H4 (cell line): ENCODE data around the gene SRGAP1. TPM values are rescaled to one million over a fixed set of nuclear protein-coding genes. Genes with fewer than 3 reads are reported as not detected.
"Not testable (repeated sequence)": the region's sequence is repeated elsewhere in the genome, so short reads cannot be mapped to it uniquely, and the experiment has no call there.

Experiments
- DNase-seq: peaks from one replicate; pipeline ENCODE4 v3.0.0-alpha.2; 2015; ENCODE audit warnings: low spot score
- total RNA-seq: library from RNA; depleted of rRNA; stranded (reverse); fragments of >200 nt; shearing (Covaris generic); gene quantifications from 2 replicates; pipeline ENCODE4 v1.2.3, GENCODE V29; 2014

SRGAP1 gene
- total RNA-seq, 1 experiment from 2014 or later: 1.6 TPM

DNA sequence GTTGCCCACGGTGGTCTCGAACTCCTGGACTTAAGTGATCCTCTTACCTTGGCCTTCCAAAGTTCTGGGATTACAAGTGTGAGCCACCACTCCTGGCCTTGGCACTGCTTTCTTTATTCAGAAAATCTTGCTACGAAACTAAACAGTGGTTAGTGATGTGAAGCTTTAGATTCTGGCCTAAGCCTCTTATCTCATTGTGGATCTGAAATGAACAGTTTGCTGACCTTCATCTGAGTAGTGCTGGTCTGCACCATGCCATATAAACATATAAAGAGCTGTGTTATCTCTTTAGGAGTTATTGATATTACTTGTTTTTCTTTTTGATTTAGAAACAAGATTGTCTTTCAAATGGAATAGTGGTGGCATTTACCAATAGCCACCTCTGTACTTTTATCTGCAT lies 22.6 kb downstream of the SRGAP1 start:
- no peak for DNase-seq

DNA sequence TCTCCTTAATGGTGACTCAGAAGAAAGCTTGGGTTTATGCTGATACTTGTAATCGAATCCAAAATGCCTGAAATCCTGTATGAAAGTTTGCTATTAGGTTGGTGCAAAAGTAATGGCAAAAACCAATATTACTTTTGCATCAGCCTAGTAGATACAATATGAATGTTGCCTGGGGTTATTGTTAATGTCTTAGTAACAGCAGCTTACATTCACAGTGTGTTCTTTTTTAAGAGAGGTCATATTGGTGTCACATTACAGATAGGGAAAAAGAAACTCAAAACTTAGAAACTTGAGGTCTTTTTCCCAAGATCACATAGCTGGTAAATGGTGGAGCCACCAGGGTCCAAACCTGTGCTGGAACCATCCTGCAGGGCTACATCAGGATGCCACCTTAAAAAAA lies 25.2 kb downstream of the SRGAP1 start:
- no peak for DNase-seq

DNA sequence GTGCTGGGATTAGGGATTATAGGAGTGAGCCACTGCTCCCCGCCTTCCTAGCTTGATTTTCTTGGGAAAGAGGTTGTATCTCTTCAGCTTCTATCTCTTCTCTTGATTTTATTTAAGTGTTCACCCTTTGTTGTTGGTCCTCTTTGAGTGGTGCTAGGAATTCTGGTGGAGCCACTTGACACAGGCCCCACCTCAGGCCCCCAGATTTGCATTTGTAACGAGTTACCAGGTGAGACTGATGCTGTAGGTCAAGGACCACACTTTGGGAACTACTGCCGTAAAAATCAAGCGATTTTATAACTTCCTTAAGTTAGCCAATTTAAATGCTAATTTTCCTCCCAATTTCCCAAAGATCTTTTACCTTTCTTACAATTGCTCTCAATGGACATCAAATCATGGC lies 26.3 kb downstream of the SRGAP1 start:
- no peak for DNase-seq

DNA sequence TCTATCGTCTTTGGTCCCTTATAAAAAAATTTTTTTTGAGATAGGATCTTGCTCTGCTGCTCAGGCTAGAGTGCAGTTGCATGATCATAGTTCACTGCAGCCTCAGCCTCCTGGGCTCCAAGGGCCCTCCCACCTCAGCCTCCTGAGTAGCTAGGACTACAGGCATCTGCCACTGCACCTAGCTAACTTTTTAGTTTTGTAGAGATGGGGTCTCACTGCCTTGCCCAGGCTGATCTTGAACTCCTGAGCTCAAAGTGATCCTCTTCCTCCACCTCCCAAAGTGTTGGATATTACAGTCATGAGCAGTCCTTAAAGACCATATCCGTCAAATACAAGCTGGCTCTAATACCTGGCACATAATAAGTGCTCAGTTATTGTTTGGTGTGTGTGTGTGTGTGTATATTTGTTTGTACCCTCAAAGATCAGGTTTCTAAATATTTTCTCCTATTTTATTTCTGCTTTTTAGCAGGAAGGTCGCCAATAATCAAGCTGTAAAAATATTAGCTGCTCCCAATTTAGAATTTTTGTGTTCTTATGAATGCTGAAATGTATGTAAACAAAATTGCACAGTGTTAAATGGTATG lies 30.5 kb downstream of the SRGAP1 start:
- DNase-seq: no peak

DNA sequence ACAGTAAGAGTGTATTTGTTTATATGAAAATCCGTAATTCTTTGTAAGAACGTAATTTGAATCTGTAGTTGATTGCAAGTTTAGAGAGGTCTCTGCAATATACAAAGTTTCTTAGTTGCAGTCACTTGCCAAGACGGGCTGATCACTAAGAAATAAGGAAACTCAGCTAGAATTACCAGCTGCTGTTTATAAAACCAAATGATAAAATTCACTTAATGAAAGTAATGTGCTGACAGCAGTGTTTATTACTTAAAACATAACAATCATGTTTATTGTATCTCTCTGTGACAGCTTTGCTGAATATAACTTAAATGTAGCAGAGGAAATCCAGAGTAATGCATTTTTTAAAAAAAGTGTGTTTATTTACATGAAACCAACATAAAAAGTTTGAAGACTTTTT lies 31.2 kb downstream of the SRGAP1 start:
- no peak for DNase-seq

DNA sequence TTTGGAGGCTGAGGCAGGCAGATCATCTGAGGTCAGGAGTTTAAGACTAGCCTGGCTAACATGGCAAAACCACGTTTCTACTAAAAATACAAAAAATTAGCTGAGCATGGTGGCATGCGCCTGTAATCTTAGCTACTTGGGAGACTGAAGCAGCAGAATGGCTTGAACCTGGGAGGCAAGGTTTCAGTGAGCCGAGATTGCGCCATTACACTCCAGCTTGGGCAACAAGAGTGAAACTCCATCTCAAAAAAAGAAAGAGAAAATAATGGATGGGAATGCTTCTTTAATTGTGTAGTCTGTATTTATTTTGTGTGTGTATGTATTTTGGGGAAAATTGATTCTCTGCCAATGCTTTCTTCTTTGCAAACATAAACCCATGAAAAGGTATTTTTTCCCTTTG lies 32.5 kb downstream of the SRGAP1 start:
- DNase-seq: no peak

DNA sequence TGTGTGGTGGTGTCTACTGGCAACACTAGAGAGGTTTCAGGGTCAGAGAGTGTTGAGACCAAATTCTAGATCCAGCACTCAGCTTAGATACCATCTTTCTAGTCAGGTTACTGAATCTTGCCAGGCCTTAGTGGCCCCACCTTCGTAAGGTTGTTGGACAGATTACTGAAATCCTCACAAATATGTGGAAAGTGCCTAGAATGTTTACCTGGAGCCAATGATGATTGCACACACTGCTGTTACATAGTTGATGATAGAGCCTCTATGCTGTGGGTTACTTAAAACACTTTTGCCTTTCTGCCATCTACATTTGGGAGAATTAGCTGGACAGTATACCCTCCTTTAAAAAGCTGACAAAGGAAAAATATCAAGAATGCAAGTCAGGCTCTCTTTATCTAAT lies 33.2 kb downstream of the SRGAP1 start:
- no peak for DNase-seq

DNA sequence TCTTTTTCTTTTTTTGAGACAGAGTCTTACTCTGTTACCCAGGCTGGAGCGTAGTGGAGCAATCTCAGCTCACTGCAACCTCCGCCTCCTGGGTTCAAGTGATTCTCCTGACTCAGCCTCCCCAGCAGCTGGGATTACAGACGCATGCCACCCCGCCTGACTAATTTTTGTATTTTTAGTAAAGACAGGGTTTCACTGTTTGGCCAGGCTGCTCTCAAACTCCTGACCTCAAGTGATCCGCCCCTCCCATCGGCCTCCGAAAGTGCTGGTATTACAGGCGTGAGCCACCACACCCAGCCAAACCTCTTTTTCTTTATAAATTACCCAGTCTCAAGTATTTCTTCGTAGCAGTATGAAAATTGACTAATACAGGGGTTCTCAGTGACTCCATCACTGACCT lies 35.7 kb downstream of the SRGAP1 start:
- DNase-seq: not testable (repeated sequence)

DNA sequence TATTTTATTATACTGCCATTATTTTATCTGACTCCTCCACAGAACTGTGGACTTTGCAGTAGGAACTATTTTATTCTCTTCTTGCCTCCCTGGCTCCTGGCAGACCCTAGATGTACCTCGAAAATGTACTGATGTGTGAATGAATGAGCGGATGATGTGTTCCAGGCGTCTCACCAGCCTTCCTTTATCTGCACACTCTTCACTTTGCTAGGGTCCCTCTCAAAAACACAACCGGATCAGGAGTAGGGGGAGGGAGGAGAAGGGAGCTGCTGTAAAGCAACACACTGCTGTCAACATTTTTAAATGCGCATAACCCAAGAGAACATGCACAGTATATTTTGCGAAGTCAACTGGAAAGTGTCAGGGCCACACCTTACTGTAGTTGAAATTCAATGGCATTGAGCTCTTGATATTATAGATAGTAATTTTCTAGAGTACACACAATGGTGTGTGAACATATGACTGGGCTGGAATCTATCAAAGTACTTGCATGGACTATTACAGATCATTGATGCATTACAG lies 36.3 kb downstream of the SRGAP1 start:
- DNase-seq: no peak

DNA sequence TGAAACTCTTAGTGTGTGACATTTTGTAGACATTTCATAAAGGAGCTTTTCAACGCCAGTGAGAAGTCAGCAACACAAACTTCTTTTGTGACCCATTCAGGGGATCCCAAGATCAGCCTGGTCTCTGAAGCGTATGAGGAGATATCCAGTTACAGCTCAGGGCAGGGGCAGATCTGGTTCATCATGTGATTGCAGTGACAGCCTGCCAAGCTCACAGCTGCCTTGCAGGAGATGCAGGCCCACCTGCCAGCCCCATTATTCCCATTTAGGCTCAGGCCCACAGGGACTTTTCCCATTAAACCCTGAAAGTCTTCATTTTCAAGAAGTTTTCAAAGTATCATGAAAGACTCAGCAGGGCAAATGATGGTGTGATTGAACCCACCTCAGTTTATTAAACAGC lies 38.3 kb downstream of the SRGAP1 start:
- DNase-seq: peak; percentile 17

DNA sequence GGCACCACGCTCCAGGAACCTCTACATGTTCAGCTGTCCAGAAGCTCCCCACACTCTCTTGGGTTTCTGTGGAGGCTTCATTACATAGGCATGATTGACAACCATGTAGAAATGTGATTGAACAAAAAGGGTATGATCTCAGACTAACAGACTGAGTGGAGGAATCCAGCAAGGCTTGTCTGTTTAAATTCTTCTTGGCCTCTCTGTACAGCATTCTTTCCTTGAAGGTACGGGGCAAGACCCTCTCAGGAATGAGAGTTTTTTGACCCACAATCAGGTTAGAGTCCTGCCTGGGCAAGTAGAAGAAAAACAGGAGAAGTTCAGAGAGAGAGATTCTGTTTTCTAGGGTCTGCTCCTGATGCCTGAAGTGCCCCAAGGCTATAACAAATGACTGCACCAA lies 40.9 kb downstream of the SRGAP1 start:
- no peak for DNase-seq

DNA sequence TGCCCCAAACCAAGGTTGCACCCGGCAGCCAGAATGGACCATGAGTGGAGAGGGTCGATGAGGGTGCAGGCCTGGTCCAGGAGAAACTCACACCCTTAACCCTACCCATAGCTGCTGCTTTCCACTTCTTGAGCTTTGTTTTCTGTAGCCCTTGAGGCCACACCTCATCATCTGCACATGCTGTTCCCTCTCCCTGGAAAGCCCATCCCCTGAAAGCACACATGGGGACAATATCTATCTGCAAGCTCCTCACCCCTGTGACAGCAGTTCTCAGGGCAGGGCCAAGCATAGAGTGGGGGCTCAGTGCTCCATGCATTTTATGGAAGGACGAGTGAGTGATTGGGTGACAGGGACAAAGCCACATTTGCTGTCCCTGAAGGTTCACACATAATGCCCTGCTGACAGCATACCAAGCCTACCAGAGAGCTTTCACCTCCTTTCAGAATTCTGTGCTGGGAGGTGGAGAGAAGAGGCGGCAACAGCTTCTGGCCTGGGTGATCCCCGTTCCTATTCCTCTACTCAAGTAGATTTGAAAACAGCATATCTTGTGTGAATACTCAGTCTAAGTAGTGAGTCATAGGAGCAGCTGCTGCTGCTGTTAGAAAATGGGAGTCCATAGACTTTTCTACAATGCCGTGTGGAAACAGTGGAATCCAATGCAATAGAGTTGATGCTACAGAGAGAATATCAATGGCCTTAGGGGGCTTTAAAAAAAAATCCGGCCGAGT lies 44.6 kb downstream of the SRGAP1 start:
- no peak for DNase-seq

DNA sequence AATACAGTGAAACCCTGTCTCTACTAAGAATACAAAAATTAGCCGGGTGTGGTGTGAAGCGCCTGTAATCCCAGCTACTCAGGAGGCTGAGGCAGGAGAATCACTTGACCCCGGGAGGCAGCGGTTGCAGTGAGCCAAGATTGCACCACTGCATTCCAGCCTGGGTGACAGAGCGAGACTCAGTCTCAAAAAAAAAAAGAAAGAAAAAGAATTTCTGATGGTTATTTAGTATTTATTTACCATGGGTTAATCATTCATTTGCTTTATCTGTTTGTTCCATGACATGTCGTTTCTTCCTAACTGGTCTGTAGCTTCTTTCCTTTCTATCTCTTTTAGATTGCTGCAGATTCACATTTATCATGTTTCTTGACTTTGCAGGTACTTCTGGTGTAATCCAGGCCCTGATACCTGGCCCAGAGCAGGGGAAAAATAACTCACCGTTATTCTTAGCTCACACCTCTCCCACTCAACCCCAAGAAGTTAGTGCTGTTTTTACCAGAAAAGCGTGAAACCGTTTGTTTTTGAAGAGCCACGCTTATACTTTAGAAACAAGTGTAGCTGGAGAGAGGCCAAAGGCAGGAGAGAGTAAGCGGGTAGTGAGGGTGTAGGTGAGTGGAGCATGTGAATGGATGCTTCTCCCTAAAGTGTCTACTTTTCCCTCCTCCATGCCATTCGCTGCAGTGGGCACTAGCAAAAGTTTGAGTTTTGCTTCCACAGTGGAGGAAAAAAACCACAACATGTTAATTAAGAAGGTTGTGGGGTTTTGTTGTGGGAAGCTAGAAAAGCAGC lies 45.4 kb downstream of the SRGAP1 start:
- no peak for DNase-seq

DNA sequence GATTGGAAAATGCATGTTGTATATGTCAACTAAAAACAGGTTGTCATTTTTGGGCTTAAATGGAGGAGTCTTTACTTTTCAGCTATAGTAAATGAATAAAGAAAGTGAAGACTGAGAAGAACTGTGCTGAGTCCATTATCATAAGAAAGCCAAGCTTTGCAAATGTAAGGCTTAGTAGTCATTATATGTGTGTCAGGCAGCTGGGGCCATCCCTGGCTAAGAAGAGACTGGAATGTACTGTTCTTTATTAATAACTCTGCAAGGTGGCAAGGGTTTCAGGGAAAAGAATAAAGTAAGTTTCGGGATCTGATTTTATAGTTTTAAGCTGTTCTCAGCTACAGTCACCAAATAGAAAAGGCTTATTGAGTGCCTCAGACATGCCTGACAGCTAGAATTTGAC lies 48.7 kb downstream of the SRGAP1 start:
- no peak for DNase-seq

DNA sequence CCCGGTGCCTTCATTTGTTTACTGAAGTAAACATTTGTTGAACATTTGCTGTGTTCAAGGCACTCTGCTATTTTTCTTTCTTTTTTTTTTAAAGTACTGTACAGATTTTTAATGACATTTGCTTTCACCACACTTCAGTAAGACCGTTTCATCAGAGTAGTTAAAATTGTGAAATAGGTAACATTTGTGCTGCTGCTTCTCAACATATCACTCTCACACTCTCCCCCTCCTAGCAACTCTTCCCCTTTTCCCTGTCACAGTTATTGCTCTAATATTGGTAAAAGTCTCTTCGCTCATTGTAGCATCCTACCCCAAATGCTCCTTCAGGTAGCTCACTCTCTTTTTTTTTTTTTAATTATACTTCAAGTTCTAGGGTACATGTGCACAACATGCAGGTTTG lies 49.6 kb downstream of the SRGAP1 start:
- no peak for DNase-seq

DNA sequence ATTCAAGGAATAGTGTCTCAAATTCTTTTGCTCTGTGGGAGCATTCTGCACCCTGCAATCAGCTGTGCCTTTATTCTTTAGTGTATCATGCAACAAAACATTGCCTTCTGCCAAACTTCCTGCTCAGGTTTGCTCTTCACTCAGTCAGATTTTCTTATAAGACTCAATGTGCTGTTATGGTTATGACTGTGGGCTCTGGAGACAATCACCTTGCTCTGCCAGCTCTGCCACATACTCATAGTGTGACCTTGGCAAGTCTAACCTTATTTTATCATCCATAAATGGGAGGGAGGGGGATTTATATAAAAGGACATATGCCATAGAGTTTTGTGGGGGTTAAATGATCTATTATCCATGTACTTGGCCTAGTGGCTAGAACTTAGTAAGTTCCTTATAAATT lies 51.3 kb downstream of the SRGAP1 start:
- DNase-seq: no peak

DNA sequence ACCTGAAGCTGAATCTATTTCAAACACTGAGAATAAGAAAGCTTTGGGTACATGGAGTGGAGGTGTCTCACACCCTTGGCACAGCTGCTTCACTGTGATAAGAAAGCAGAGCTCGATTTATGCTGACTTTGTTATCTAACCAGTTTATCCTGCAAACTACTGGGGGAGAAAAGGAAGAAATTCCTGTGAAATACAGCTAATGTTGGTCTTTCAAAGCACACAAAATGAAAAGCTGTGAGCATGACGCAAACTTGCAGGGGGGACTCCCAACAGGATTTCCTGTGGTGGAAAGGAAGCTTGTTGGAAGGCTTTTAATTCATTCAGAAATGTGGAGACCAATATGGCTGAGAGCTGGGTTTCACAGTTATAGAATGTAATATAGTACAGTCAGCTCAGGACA lies 53.4 kb downstream of the SRGAP1 start:
- no peak for DNase-seq

DNA sequence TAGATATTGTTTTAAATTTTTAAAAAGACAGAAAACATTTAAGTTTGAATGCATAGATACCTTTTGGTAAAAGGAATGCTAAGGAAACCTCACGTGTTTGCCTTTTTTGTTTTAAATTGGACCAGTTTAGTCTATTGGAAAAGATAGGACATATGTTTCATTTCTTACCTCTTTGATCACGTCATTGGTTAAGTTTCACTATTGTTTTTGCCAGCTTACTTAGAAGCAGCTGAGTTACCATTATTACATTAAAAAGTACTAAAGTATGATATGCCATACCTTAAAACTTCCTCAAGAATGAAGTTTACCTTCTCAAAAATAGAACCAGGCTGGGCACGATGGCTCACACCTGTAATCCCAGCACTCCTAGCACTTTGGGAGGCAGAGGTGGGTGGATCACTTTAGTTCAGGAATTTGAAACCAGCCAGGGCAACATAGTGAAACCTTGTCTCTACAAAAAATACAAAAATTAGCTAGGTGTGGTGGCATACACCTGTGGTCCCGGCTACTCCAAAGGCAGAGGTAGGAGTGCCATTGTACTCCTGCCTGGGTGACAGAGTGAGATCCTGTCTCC lies 54.4 kb downstream of the SRGAP1 start:
- no peak for DNase-seq

DNA sequence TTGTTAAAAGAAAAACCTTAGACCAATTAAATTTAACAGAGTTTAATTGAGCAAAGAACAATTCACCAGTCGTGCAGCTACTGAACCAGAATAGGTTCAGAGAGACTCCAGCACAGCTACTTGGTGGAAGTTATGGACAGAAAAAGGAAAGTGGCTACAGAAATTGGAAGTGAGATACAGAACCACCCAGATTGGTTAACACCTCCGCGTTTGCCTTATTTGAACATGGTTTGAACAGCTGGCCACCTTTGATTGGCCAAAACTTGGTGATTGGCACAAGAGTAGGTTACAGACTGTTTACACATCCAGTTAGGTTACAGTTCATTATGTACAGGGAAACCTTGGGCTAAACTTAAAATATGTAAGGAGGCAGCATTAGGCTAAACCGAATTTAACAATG lies 54.9 kb downstream of the SRGAP1 start:
- no peak for DNase-seq

DNA sequence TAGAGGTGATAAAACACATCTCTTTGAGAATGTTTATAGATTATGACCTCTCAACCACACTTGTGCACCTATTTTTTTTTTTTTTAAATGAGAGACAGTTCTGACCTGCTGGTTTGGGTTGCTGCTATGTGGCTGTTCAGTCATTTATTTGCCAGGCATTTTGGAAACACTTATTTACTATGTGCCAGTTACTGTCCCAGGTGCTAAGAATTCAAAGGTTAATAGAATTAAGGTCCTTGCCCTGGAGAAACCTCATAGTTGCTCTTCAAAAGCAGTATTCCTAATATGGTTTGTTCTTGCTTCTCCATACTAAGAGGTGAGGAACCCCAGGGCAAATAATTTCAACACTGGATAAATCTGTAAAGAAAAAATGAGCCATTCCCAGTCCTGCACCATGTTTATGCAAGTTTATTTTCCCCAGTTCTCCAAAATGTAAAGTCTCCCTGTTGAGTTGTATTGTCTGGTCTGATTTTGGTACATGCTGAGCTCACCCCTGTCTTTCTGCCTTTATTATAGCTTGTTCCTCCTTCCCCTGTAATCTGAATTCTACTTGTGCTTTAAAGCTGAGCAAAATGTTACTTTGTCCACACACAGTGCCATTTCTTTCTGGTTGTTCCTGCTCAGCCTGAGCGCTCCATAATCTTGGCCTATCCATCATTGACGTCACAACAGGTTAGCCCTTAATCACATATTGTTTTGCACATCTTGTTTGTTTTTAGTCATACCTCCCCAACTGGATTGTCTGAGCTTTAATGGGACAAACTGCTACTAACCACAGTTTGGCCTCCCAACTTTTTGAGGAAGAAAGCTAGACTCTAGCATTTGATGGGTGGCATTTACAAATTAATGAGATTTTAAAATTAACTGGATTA lies 56.7 kb downstream of the SRGAP1 start:
- DNase-seq: no peak

DNA sequence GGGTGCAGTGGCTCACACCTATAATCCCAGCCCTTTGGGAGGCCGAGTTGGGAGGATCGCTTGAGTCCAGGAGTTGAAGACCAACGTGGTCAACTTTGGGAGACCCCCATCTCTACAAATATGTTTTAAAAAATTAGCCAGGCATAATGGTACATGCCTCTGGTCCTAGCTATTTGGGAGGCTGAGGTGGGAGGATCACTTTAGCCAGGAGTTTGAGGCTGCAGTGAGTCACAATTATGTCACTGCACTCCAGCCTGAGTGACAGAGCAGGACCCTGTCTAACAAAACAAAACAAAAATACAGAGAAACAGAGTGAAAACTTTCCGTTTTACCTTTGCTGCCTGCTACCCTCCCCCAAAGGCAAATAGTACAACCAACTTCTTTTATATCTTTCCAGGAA lies 60.2 kb downstream of the SRGAP1 start:
- no peak for DNase-seq

DNA sequence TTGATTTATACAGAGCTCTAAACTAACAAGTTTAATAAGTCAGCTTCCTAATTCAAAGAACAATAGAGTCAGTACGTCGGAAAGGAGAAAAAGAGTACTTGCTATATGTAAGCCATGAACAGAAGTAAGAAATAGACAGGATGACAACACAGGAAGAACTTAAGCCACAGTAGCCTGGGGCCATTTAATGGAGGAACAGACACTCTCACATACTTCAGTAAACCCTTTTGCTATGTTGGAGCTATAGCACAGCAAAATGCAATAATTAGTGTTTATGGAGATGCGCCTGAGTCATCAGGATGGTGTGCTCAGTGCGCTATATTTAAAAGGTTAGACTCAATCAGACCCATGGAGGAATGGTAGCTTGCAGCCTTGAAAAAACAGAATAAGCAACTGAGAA lies 61.0 kb downstream of the SRGAP1 start:
- DNase-seq: peak; percentile 19
